Gastroesophageal sphincter (tissue), 3 donors: Measurements from ENCODE around the gene SLC17A9.

Experiments used
- POLR2A ChIP-seq, 2 donors: fragments of 450-650 bp; IDR thresholded peaks; one replicate each; pipeline ENCODE4 v1.6.1; 2017; ENCODE audit warnings: antibody characterized with exemption in 2 of 2, mild to moderate bottlenecking in 2 of 2, moderate library complexity in 1 of 2
- POLR2AphosphoS5 ChIP-seq: sonication (generic); formaldehyde crosslinking; IDR thresholded peaks from one replicate; pipeline ENCODE4 v1.6.1; 2017; ENCODE audit warnings: antibody characterized with exemption
- TF ChIP-seq, protein P1 (sequence below), 4 experiments: fragments of 200-600 bp in 2 of 4; fragments of 450-650 bp in 2 of 4; sonication (generic) in 1 of 4; IDR thresholded peaks; one replicate each; pipeline ENCODE4 v1.5.1; 2017 to 2019; ENCODE audit warnings: antibody characterized with exemption in 4 of 4, mild to moderate bottlenecking in 2 of 4, moderate library complexity in 2 of 4

GRCh38 chr20:62935204-62935967 is 17.1 kb upstream of the SLC17A9 start:
- no peak for TF ChIP-seq POLR2AphosphoS5
- no peak for TF ChIP-seq POLR2A (IDR thresholded peaks at IDR 0.05)
- TF ChIP-seq, protein P1, sequence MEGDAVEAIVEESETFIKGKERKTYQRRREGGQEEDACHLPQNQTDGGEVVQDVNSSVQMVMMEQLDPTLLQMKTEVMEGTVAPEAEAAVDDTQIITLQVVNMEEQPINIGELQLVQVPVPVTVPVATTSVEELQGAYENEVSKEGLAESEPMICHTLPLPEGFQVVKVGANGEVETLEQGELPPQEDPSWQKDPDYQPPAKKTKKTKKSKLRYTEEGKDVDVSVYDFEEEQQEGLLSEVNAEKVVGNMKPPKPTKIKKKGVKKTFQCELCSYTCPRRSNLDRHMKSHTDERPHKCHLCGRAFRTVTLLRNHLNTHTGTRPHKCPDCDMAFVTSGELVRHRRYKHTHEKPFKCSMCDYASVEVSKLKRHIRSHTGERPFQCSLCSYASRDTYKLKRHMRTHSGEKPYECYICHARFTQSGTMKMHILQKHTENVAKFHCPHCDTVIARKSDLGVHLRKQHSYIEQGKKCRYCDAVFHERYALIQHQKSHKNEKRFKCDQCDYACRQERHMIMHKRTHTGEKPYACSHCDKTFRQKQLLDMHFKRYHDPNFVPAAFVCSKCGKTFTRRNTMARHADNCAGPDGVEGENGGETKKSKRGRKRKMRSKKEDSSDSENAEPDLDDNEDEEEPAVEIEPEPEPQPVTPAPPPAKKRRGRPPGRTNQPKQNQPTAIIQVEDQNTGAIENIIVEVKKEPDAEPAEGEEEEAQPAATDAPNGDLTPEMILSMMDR (IDR thresholded peaks at IDR 0.05), result no peak
